ENCODE data around the gene SFSWAP.
A peak's percentile ranks its signal among the peaks of the same experiment; 100 is the strongest.

DNA sequence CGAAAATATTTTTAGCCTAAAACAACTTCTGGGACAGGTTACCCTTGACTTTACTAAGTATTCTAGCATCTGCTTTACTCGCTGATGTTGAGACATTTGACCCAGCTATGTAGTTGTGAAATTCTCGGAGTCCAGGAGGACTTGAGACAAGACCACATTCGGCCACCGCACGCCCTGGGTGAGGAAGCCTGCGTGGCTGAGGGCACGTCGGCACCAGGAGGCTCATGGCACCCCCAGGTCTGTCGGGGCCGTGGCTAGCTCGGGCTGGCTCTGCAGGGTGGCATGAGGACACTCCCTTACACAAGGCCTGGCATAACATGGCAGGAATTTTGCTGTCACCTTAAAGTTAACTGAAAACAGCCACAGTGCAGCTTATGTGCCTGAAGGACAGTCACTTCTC is 59.2 kb downstream of the SFSWAP start:
- TF ChIP-seq POLR2AphosphoS5 (IDR thresholded peaks at IDR 0.05) (peak in 1 of 3 donors; percentile 38), POLR2A (IDR thresholded peaks at IDR 0.05) (no peak)
- TF ChIP-seq, protein P1, sequence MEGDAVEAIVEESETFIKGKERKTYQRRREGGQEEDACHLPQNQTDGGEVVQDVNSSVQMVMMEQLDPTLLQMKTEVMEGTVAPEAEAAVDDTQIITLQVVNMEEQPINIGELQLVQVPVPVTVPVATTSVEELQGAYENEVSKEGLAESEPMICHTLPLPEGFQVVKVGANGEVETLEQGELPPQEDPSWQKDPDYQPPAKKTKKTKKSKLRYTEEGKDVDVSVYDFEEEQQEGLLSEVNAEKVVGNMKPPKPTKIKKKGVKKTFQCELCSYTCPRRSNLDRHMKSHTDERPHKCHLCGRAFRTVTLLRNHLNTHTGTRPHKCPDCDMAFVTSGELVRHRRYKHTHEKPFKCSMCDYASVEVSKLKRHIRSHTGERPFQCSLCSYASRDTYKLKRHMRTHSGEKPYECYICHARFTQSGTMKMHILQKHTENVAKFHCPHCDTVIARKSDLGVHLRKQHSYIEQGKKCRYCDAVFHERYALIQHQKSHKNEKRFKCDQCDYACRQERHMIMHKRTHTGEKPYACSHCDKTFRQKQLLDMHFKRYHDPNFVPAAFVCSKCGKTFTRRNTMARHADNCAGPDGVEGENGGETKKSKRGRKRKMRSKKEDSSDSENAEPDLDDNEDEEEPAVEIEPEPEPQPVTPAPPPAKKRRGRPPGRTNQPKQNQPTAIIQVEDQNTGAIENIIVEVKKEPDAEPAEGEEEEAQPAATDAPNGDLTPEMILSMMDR (IDR thresholded peaks at IDR 0.05 in 8 of 11, conservative IDR thresholded peaks at IDR 0.05 in 3 of 11) = no peak

Measured in spleen (tissue), 7 donors.